Fibroblast of pulmonary artery (primary cell): Measurements from ENCODE around the gene HSPB7.
"Not testable (repeated sequence)": the region's sequence is repeated elsewhere in the genome, so short reads cannot be mapped to it uniquely, and the experiment has no call there.

ENCODE experiments used
- DNase-seq: peaks from one replicate; pipeline ENCODE4 v3.0.0-alpha.2; 2010; ENCODE audit warnings: low read depth
- H3K4me3 ChIP-seq: replicated peaks from 2 replicates; pipeline ENCODE4 v1.5.1; 2011; ENCODE audit warnings: low read depth, mild to moderate bottlenecking, control low read depth, low read length, moderate library complexity
- TF ChIP-seq, protein P1 (sequence below): IDR thresholded peaks from 2 replicates; pipeline ENCODE4 v1.5.1; 2011; ENCODE audit warnings: mild to moderate bottlenecking, control low read depth, low read length, inconsistent platforms; ENCODE audit errors: missing control alignments

Gene HSPB7

DNA sequence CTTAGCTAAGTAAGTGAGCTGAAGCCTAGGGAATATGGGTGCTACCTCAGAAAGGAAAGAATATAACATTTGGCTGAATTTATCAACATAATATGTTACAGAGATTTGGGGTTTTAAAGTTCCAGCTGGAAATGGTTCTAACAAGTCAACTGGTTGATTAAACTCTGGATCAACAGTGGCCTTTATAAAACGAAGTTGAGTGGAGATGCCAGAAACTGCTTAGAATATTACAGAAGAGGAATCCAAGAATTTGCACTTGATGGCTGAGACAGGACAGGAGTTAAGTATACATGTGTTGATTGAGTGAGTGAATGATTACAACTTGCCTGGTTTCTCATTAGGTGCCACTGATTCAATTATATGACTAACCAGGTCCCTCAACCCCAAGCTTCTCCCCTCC, 34.6 kb downstream of the HSPB7 start:
- TF ChIP-seq, protein P1, sequence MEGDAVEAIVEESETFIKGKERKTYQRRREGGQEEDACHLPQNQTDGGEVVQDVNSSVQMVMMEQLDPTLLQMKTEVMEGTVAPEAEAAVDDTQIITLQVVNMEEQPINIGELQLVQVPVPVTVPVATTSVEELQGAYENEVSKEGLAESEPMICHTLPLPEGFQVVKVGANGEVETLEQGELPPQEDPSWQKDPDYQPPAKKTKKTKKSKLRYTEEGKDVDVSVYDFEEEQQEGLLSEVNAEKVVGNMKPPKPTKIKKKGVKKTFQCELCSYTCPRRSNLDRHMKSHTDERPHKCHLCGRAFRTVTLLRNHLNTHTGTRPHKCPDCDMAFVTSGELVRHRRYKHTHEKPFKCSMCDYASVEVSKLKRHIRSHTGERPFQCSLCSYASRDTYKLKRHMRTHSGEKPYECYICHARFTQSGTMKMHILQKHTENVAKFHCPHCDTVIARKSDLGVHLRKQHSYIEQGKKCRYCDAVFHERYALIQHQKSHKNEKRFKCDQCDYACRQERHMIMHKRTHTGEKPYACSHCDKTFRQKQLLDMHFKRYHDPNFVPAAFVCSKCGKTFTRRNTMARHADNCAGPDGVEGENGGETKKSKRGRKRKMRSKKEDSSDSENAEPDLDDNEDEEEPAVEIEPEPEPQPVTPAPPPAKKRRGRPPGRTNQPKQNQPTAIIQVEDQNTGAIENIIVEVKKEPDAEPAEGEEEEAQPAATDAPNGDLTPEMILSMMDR = no peak
- H3K4me3 ChIP-seq = no peak overlapping the region
- DNase-seq = no peak

DNA sequence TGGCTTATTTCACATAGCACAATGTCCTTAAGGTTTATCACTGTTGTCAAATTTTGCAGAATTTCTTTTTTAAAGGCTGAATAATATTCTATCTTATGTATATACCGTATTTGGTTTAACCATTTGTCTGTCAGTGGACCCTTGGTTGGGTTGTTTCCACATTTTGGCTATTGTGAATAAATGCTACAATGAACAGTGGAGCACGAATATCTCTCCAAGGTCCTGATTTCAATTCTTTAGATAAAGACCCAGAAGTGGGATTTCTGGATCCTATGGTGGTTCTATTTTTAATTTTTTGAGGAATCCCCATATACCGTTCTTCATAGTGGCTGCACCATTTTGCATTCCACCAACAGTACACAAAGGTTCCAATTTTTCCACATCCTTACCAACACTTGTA, 36.2 kb downstream of the HSPB7 start:
- no peak overlapping the region for H3K4me3 ChIP-seq
- TF ChIP-seq, protein P1 = no peak
- no peak for DNase-seq

DNA sequence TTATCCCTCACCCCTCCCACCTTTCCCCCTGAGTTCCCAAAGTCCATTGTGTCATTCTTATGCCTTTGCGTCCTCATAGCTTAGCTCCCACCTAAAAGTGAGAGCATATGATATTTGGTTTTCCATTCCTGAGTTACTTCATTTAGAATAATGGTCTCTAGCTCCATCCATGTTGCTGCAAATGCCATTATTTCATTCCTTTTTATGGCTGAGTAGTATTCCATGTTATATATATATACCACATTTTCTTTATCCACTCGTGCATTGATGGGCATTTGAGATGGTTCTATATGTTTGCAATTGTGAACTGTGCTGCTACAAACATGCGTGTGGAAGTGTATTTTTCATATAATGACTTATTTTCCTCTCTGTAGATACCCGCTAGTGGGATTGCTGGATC, 39.9 kb downstream of the HSPB7 start:
- H3K4me3 ChIP-seq, DNase-seq: not testable (repeated sequence)

DNA sequence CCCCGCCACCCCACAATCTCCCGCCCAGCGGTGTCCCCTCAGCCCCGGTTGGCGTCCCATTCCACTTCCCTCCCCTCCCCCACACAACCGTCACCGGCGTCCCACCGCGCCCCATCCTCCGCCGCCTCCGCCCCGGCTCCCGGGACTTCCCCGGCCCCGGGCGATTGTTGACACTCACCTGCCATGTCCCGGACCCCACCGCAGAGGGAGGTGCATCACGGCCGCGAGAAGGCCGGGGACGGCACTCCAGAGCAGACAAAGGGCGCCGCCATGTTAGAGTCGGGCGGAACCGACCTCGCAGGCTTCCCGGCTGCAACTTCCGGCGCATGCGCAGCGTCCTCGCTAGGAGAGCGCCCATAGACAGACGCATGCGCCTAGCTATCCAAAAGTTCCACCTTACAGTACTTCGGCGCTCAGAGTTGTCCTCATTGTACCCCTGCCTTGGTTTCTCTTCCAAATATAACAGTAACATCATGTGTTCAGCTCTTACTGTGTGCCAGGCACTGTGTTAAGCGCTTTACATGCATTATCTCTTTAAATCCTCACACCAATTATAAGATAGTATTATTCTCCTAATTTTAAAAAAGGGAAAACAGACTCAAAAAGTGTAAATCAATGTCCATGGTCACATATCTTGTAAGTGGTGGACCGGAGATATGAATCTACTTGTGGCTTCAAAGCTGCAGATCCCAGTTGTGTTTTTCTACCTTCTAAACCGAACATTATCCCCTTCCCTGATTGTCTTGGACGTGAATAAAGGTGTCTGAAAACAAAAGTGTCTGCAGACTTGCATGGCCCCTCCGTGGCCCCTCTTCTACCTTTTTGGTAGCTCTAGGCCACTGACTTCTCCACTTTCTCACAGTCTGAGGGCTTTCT, 41.8 kb downstream of the HSPB7 start, which contains the start of gene ZBTB17:
TSS of gene ZBTB17 (minus strand) at position 297 of the 876 bp plus-strand sequence. CDS start 27,606 bp downstream, outside the sequence.
- peak; percentile 95 for DNase-seq
- H3K4me3 ChIP-seq = peak within 1 kb of the TSS; percentile 85
- TF ChIP-seq, protein P1 = no peak

DNA sequence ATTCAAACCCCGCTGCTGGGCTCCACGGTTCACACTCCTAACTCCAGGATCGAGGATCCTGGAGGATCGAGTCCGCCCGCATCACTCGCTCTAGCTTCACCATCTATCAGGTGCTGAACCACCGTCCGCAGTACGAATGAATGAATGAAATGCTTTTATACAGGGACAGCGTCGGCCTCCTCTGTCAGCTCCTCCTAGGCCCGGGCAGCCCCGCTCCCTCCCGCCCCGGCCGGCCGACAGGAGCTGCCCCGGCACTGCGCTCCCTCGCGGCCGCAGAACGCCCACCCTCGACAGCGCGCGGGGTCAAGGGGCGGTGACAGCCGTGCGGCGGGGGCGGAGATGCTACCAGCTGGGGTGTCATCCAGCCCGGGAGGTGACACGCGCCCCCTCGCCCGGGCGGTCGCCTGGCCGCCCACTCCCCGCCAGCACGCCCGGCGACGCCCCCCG, 42.5 kb downstream of the HSPB7 start:
- peak overlapping the region; percentile 85 for H3K4me3 ChIP-seq
- TF ChIP-seq, protein P1 = no peak
- DNase-seq = peak; percentile 48

DNA sequence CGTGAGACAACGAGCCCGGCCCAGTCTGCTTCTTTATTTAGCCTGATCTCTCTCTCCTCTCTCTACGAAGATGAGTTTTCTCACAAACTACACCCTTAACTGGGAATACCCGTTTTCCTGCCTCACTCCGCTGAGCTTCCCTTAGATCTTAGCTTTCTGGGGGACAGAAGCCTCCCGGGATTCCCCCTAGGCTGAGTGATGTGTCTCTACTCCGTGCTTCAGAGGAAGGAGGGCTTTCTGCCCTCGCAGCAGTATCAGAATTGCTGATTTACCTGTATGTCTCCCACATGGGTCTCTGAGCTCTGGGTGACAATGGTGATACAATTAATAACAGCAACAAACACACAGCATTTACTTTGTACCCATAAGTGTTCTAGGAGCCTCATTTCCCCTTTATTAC, 43.0 kb downstream of the HSPB7 start:
- TF ChIP-seq, protein P1 = no peak
- H3K4me3 ChIP-seq = peak overlapping the region; percentile 85
- no peak for DNase-seq

DNA sequence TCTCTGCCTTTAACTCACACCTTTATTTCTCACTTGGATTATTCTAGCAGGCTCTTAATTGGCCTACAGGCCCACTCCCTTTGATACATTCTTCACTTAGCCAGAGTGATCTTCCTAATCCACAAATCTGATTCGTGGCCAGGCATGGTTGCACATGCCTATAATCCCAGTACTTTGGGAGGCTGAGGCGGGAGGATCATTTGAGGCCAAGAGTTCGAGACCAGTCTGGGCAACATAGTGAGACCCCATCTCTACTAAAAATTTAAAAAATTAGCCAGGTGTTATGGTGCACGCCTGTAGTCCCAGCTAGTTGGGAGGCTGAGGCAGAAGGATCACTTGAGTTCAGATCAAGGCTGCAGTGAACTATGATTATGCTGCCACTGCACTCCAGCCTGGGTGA, 44.1 kb downstream of the HSPB7 start:
- no peak for DNase-seq
- H3K4me3 ChIP-seq = no peak overlapping the region
- TF ChIP-seq, protein P1 = no peak
